Thyroid gland (tissue), 4 donors: ENCODE results near the gene H3-3A.

Experiments
- POLR2A ChIP-seq, 2 donors: fragments of 450-650 bp; IDR thresholded peaks; one replicate each; pipeline ENCODE4 v1.6.1; 2017; ENCODE audit warnings: antibody characterized with exemption in 2 of 2, mild to moderate bottlenecking in 2 of 2, moderate library complexity in 1 of 2
- TF ChIP-seq, protein P1 (sequence below), 6 experiments: fragments of 200-600 bp in 3 of 6; fragments of 450-650 bp in 3 of 6; sonication (generic) in 3 of 6; IDR thresholded peaks; one replicate each; pipeline ENCODE4 v1.5.1; 2016 to 2019; ENCODE audit warnings: antibody characterized with exemption in 6 of 6, mild to moderate bottlenecking in 2 of 6, inconsistent platforms in 1 of 6, moderate library complexity in 1 of 6

GRCh38 chr1:226074046-226074445 is 11.5 kb downstream of the H3-3A start:
- TF ChIP-seq, protein P1, sequence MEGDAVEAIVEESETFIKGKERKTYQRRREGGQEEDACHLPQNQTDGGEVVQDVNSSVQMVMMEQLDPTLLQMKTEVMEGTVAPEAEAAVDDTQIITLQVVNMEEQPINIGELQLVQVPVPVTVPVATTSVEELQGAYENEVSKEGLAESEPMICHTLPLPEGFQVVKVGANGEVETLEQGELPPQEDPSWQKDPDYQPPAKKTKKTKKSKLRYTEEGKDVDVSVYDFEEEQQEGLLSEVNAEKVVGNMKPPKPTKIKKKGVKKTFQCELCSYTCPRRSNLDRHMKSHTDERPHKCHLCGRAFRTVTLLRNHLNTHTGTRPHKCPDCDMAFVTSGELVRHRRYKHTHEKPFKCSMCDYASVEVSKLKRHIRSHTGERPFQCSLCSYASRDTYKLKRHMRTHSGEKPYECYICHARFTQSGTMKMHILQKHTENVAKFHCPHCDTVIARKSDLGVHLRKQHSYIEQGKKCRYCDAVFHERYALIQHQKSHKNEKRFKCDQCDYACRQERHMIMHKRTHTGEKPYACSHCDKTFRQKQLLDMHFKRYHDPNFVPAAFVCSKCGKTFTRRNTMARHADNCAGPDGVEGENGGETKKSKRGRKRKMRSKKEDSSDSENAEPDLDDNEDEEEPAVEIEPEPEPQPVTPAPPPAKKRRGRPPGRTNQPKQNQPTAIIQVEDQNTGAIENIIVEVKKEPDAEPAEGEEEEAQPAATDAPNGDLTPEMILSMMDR (IDR thresholded peaks at IDR 0.05), result no peak
- no peak for TF ChIP-seq POLR2A (IDR thresholded peaks at IDR 0.05)
